Astrocyte (in vitro differentiated cells and primary cell): ENCODE measurements around the gene POU6F2.

Source experiments
- CTCF ChIP-seq: IDR thresholded peaks from 2 replicates; pipeline ENCODE4 v1.5.1; 2011; ENCODE audit warnings: low read depth, mild to moderate bottlenecking, inconsistent platforms, low read length, moderate library complexity; ENCODE audit not compliant: insufficient read depth
- EZH2 ChIP-seq: IDR thresholded peaks from 2 replicates; pipeline ENCODE4 v1.6.1; 2012; ENCODE audit warnings: mild to moderate bottlenecking, low read length, inconsistent platforms; ENCODE audit not compliant: insufficient read depth

DNA sequence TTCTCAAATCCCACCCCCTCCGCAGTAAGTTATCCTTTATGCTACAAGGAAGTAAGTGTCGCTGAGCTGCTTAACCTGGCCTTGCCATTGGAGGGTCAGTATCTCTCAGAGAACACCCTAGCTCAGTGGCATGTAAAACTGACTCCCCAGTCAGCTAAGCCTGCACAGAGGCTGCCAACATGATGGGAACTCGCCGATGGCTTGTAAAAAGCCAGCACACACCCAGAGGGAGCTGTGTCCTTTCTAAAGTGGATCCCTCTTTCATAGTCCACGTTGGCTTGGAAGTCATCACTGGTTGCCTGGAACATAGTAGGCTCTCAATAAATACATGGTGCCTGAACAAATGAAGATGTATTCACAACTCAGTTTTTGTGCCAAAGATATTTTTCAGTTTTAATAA is 339.4 kb downstream of the POU6F2 start:
- TF ChIP-seq CTCF (no peak), EZH2 (no peak)
